GM18498 (cell line): ENCODE data around the gene ACADL.

Experiments
- ATAC-seq: cut with Tn5 transposase; IDR thresholded peaks from one replicate; pipeline ENCODE4 v1.9.1; 2021; ENCODE audit warnings: mild to moderate bottlenecking, moderate library complexity; ENCODE audit not compliant: unreplicated experiment

ACADL gene

GRCh38 chr2:210170446-210171303, 54.6 kb downstream of the ACADL start:
- peak; percentile 75 for ATAC-seq

- no peak for ATAC-seq
These were observed 55.1 kb downstream of the ACADL start for GRCh38 chr2:210170196-210170445.

- peak; percentile 12 for ATAC-seq
These were observed 55.6 kb downstream of the ACADL start for GRCh38 chr2:210169516-210170195.

GRCh38 chr2:210167227-210167626, 58.0 kb downstream of the ACADL start:
- ATAC-seq = no peak

GRCh38 chr2:210162466-210163124, 62.7 kb downstream of the ACADL start:
- no peak for ATAC-seq

GRCh38 chr2:210159059-210159458, 66.2 kb downstream of the ACADL start:
- ATAC-seq = no peak

GRCh38 chr2:210158236-210158635, 67.0 kb downstream of the ACADL start:
- ATAC-seq = no peak

GRCh38 chr2:210157526-210157925, 67.7 kb downstream of the ACADL start:
- no peak for ATAC-seq

- no peak for ATAC-seq
These were observed 77.6 kb downstream of the ACADL start for GRCh38 chr2:210147614-210148013.
